Osteocyte (in vitro differentiated cells): ENCODE measurements around the gene MED26. TPM values are rescaled to one million over a fixed set of nuclear protein-coding genes. Genes with fewer than 3 reads are reported as not detected.
A peak's percentile ranks its signal among the peaks of the same experiment; 100 is the strongest.

Experiments
- DNase-seq: peaks from one replicate; pipeline ENCODE4 v3.0.0; 2021; ENCODE audit warnings: mixed read lengths; ENCODE audit not compliant: unreplicated experiment; ENCODE audit errors: extremely low spot score
- H3K27ac Mint-ChIP-seq: one replicate; pipeline ENCODE4 v1.8.0; 2021; ENCODE audit warnings: mild to moderate bottlenecking, mixed read lengths; ENCODE audit not compliant: unreplicated experiment
- H3K27me3 Mint-ChIP-seq: one replicate; pipeline ENCODE4 v1.8.0; 2021; ENCODE audit warnings: mixed read lengths; ENCODE audit not compliant: unreplicated experiment
- H3K36me3 Mint-ChIP-seq: one replicate; pipeline ENCODE4 v1.8.0; 2021; ENCODE audit warnings: mixed read lengths; ENCODE audit not compliant: unreplicated experiment
- H3K4me1 Mint-ChIP-seq: one replicate; pipeline ENCODE4 v1.8.0; 2021; ENCODE audit warnings: mixed read lengths; ENCODE audit not compliant: unreplicated experiment
- H3K4me3 Mint-ChIP-seq: one replicate; pipeline ENCODE4 v1.8.0; 2021; ENCODE audit warnings: mild to moderate bottlenecking, moderate library complexity, mixed read lengths; ENCODE audit not compliant: unreplicated experiment
- H3K9me3 Mint-ChIP-seq: one replicate; pipeline ENCODE4 v1.8.0; 2021; ENCODE audit warnings: mixed read lengths; ENCODE audit not compliant: unreplicated experiment
- total RNA-seq: library from RNA; stranded (reverse); gene quantifications from 2 replicates; pipeline ENCODE4 v1.2.1, GENCODE V29; 2021
- TF ChIP-seq, protein P1 (sequence below): fragments of 200-600 bp; sonication (generic); IDR thresholded peaks from 2 replicates; pipeline ENCODE4 v1.5.0; 2021; ENCODE audit warnings: antibody characterized with exemption, mild to moderate bottlenecking, moderate library complexity

The MED26 gene
- total RNA-seq, 1 donor from 2014 or later, result 9.5 TPM

DNA sequence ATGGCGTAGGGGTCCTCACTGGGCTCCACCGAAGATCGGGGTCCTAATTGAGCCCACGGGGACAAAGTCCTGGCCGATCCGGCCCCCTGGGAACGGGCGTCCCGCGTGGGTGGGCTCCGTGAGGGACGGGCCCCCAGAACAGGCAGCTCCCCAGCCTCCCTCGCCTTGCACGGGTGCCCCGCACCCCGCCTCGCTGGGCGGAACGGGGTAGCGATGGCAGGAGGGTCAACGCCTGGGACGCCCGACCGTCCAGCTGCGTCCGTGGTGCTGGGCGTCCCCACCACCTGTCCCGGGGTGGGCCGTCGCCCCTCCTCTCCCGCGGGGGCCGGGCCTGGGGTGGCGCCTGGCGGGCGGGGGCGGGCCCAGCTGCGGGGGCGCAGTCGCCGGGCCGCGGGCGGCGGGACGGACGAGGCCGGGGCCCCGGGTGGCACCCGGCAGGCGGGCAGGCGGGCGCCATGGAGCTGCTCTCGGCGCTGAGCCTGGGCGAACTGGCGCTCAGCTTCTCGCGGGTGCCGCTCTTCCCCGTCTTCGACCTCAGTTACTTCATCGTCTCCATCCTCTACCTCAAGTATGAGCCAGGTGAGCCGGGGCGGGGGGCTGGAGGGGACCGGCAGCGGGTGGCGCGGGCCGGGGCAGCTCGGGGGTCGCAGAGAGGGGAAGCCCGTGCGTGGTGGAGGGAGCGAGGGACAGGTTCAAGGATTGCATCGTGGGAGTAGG lies 32.9 kb upstream of the MED26 start, which contains the start of gene TMEM38A:
TSS of gene TMEM38A (plus strand) at position 377 of the 717 bp plus-strand sequence. CDS start at position 456, 79 bp downstream.
- peak within 1 kb of the TSS; percentile 98 for H3K4me3 Mint-ChIP-seq
- TF ChIP-seq, protein P1, sequence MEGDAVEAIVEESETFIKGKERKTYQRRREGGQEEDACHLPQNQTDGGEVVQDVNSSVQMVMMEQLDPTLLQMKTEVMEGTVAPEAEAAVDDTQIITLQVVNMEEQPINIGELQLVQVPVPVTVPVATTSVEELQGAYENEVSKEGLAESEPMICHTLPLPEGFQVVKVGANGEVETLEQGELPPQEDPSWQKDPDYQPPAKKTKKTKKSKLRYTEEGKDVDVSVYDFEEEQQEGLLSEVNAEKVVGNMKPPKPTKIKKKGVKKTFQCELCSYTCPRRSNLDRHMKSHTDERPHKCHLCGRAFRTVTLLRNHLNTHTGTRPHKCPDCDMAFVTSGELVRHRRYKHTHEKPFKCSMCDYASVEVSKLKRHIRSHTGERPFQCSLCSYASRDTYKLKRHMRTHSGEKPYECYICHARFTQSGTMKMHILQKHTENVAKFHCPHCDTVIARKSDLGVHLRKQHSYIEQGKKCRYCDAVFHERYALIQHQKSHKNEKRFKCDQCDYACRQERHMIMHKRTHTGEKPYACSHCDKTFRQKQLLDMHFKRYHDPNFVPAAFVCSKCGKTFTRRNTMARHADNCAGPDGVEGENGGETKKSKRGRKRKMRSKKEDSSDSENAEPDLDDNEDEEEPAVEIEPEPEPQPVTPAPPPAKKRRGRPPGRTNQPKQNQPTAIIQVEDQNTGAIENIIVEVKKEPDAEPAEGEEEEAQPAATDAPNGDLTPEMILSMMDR, result no peak
- H3K27me3 Mint-ChIP-seq, result no peaks in the 10 kb centered on the region
- peak; percentile 86 for DNase-seq
- H3K36me3 Mint-ChIP-seq, result peaks cover 15% of the 10 kb centered on the region
- H3K9me3 Mint-ChIP-seq, result no peaks in the 10 kb centered on the region
- peak within 1 kb of the TSS; percentile 99 for H3K27ac Mint-ChIP-seq
- H3K4me1 Mint-ChIP-seq, result peaks cover 22% of the 10 kb centered on the region

DNA sequence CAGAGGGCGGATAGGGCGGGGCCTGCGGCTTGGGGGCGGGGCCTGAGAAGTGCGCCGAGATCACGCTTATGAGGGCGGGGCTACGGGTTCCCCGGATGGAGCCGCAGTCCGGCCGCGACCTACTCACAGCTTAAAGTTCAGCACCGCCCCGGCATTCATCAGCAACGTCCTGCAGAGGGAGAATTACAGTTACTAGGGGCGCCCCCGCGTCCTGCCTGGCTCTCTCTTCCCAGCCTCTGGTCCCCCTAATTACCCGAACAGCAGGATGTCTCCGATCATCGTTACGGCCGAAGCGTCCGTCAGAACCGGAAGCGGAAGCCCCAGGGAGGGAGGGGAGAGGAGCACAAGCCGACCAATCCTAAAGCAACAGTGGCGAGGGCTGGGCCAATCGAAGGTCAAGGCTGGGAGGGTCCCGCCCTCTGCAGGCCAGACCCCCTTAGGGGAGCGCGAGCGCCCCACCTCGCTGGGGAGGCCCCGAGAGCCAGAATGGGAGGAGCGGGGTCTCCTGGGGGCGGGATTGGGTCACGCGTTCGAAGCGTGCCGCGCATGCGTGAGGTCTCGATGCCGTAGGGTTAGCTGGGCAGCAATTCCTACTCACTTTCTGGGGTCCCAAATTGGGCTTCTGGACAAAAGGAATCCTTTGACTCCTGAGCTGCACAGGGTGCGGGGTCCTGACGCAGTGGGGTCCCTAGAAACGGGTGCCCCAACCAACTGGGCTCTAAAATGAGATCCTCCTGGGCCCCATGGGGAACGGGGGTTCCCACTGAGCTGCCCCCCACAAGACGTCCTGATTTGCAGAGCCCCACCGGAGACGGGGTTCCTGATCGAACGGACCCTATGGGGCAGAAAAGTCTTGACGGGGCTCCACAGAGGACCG lies 32.1 kb upstream of the MED26 start, which contains the start of gene SMIM7:
TSS of gene SMIM7 (minus strand) at position 313 of the 877 bp plus-strand sequence. CDS start at position 279, 34 bp downstream.
- TF ChIP-seq, protein P1, result no peak
- DNase-seq, result peak; percentile 99
- no peaks in the 10 kb centered on the region for H3K9me3 Mint-ChIP-seq
- H3K36me3 Mint-ChIP-seq, result peaks cover 19% of the 10 kb centered on the region
- peak within 1 kb of the TSS; percentile 98 for H3K4me3 Mint-ChIP-seq
- peak within 1 kb of the TSS; percentile 99 for H3K27ac Mint-ChIP-seq
- peaks cover 22% of the 10 kb centered on the region for H3K4me1 Mint-ChIP-seq
- no peaks in the 10 kb centered on the region for H3K27me3 Mint-ChIP-seq

DNA sequence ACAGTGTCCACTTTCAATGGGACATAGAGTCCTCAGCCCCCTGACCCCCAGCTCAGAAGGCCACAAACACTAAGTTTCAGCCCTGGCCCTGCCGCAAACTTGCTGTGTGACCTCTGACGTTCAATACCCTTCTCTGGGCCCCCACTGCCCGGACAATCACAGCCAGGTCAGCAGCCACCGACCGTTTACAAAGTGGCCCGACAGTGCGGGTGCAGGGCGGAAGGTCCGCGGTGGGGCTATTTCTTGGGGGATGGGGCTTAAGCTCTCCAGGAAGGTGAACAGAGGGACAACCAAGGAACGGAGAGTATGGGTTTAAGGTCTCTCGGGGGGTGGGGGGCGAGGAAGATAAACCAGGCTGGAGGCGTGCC lies 31.4 kb upstream of the MED26 start:
- Mint-ChIP-seq H3K9me3 (no peaks in the 10 kb centered on the region), H3K4me3 (peak overlapping the region; percentile 98)

DNA sequence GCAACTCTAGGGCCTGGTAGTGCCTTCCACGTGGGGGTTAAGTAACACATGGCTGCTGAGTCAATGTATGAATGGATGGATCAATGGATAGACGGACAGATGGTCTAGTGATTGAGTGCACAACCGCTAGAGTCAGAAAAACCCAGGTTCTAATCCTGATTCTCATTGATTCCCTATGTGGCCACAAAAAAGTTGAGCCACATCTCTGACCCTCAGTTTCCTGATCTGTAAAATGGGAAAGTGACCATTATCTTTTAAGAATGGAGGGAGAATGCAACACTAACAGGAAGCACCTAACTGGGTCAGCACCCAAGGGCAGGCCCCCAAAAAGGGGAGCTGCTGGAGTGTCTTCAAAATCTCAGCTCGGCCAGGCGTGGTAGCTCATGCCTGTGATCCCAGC lies 29.4 kb upstream of the MED26 start:
- H3K4me3 Mint-ChIP-seq, result no peak overlapping the region
- no peak overlapping the region for H3K27ac Mint-ChIP-seq

More for the DNA sequence above, 31.4 kb upstream of the MED26 start:
- H3K4me1 Mint-ChIP-seq, result peaks cover 22% of the 10 kb centered on the region
- DNase-seq, result no peak
- no peaks in the 10 kb centered on the region for H3K27me3 Mint-ChIP-seq
- peak overlapping the region; percentile 99 for H3K27ac Mint-ChIP-seq
- H3K36me3 Mint-ChIP-seq, result peaks cover 22% of the 10 kb centered on the region
- TF ChIP-seq, protein P1, result no peak

More for the DNA sequence above, 29.4 kb upstream of the MED26 start:
- DNase-seq, result no peak
- Mint-ChIP-seq H3K9me3 (no peaks in the 10 kb centered on the region), H3K27me3 (no peaks in the 10 kb centered on the region), H3K36me3 (peaks cover 33% of the 10 kb centered on the region), H3K4me1 (peaks cover 22% of the 10 kb centered on the region)
- TF ChIP-seq, protein P1, result no peak
